Activated CD8-positive, alpha-beta memory T cell treated with anti-CD3 and anti-CD28 coated beads, Interleukin-2, amount 50 U/mL, for 1 hour (primary cell): Measurements from ENCODE around the gene HAUS1.
"Not testable (repeated sequence)": the region's sequence is repeated elsewhere in the genome, so short reads cannot be mapped to it uniquely, and the experiment has no call there.

Experiments used
- DNase-seq: peaks from one replicate; pipeline ENCODE4 v3.0.0-alpha.2; 2020; ENCODE audit errors: extremely low read depth

Gene HAUS1

DNA sequence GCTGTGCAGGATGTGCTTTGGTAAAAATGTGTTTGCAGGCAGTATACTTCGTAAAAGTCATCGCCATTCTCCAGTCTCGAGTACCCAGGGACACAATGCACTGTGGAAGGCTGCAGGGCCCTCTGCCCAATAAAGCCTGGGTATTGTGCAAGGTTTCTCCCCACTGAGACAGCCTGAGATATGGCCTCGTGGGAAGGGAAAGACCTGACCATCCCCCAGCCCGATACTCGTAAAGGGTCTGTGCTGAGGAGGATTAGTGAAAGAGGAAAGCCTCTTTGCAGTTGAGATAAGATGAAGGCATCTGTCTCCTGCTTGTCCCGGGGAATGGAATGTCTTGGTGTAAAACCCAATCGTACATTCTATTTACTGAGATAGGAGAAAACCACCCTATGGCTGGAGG, 15.7 kb upstream of the HAUS1 start:
- not testable (repeated sequence) for DNase-seq

- no peak for DNase-seq
Measured at GRCh38 chr18:46095532-46095931, 8.7 kb upstream of the HAUS1 start.

GRCh38 chr18:46096651-46097300, 7.4 kb upstream of the HAUS1 start:
- DNase-seq = no peak

- DNase-seq = no peak
Measured at GRCh38 chr18:46097431-46097800, 6.8 kb upstream of the HAUS1 start.

- peak; percentile 69 for DNase-seq
Measured at GRCh38 chr18:46097801-46098615, 6.2 kb upstream of the HAUS1 start, which contains the start of gene ATP5F1A. TSS of gene ATP5F1A (minus strand) at chr18:46098296. CDS start at chr18:46098231, 65 bp downstream.

- DNase-seq = no peak
Measured at GRCh38 chr18:46098616-46098933, 5.6 kb upstream of the HAUS1 start.

GRCh38 chr18:46099463-46099862, 4.7 kb upstream of the HAUS1 start:
- DNase-seq = no peak

DNA sequence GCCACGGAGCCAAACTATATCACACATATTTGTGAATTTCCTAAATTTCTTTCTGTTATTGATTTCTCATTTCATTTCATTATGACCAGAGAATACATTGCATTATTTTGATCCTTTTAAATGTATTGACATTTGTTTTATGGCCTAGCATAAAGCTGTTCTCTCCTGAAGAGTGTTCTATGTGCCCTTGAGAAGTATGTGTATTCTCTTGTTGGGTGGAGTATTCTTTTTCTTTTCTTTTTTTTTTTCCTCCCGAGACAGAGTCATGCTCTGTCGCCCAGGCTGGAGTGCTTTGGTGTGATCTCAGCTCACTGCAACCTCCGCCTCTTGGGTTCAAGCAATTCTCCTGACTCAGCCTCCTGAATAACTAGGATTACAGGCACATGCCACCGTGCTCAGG, 5.2 kb downstream of the HAUS1 start:
- no peak for DNase-seq

DNA sequence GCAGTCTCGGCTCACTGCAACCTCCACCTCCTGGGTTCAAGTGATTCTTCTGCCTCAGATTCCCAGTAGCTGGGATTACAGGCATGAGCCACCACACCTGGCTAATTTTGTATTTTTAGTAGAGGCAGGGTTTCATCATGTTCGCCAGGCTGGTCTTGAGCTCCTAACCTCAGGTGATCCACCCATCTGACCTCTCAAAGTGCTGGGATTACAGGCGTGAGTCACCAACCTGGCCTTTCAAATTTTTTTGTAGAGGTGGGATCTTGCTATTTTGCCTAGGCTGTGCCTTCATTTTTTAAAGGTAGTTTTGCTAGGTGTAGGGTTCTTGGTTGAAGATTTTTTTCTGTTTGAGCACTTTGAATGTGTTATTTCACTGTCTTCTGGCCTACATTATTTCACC, 6.2 kb downstream of the HAUS1 start:
- no peak for DNase-seq

DNA sequence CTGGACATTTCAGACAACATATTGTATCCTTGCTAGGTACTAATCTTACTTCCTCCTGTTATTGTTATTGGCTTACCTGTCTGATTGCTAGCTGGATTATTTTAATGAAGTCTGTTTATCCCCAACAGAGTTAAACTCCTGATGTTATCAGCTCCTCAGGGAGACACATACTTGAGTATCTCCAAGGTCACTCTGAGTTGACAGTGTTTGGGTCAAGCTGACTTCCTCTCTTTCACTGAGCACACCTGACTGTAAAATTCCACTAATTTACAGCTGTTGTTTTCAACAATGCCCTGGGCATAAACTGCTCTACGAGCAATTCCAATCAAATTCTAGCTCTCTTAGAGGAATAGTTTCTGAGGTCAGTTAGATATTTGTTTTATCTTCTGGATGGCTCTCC, 9.6 kb downstream of the HAUS1 start:
- DNase-seq = no peak

GRCh38 chr18:46126625-46127024, 22.4 kb downstream of the HAUS1 start:
- DNase-seq = not testable (repeated sequence)

DNA sequence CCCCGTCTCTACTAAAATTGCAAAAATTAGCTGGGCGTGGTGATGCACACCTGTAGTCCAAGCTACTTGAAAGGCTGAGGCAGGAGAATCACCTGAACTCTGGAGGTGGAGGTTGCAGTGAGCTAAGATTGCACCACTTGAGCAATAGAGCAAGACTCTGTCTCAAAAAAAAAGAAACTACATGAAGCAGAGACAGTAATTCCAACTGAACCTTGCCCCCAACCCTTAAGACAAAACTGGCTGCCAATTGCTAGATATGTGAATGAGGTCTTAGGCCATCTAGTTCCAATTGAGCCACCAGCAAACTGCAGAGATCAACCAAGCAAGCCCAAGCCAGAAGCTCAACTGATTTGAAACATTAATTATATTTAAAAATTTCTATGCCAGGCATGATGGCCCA, 25.9 kb downstream of the HAUS1 start:
- DNase-seq = no peak

DNA sequence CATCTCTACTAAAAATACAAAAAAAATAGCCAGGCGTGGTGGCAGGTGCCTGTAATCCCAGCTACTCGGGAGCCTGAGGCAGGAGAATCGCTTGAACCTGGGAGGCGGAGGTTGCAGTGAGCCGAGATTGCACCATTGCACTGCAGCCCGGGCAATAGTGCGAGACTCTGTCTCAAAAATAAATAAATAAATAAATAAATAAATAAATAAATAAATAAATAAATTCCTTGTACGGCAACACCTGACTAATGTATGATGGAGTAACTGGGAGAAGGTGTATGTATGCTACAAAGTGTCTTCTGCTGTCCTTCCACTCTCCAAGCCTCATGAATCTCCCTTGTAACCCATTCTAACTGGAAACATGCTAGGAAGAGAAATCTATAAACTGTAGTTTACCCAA, 26.4 kb downstream of the HAUS1 start:
- DNase-seq = not testable (repeated sequence)

GRCh38 chr18:46133534-46133933, 29.3 kb downstream of the HAUS1 start:
- no peak for DNase-seq

GRCh38 chr18:46134920-46135675, 30.9 kb downstream of the HAUS1 start:
- DNase-seq = no peak

- no peak for DNase-seq
Measured at GRCh38 chr18:46140173-46140572, 36.0 kb downstream of the HAUS1 start.

DNA sequence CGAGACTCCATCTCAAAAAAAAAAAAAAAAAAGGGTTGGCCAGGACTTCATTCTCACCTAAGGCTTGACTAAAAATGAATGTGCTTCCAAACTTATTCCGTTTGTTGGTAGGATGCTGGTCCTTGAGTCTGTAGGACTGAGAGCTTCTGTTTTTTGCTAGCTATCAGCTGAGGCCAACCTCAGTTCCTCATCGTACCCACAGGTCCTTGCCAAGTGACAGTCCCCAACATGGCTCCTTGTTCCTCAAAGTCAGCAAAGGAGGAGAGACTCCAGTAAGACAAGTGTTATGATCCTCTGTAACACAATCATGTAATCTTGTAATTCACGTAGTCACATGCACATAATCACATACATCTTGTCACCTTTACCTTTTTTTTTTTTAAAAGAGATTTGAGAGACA, 37.0 kb downstream of the HAUS1 start:
- DNase-seq = no peak

DNA sequence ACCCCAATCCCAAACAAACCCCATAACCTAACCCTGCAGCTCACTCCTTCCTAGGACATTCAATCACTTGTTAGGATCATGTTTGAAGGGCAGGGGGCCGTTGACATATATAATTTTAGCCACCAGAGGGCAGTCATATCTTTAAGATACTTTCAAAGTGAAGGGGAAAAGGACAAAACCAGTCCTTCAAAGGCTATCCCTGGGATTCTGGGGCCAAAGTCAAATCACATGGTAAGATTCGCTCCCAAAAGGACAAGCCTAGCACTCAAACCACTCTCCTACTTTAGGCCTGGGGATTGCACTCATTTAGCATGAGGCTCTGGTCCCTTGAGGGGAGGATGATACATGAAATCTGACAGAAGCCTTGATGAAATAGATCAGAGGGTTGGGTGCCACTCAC, 44.6 kb downstream of the HAUS1 start:
- no peak for DNase-seq

DNA sequence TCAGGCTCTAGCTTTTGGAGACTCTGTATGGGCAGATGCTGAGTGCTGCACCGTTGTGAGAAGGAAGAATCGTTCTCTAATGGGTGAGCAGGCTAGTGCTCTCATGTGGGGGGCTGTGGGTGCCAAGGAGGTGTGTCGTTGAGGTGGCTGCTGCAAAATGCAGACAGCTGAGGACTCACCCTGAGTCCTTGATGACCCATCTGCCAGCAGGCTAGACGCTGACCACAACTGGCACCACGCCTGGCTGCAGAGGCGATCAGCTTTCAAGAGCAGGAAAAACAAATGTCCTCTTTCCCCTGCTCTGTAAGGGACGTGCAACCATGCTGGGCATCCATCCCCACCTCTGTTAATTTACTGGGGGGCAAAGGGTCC, 48.2 kb downstream of the HAUS1 start:
- no peak for DNase-seq

DNA sequence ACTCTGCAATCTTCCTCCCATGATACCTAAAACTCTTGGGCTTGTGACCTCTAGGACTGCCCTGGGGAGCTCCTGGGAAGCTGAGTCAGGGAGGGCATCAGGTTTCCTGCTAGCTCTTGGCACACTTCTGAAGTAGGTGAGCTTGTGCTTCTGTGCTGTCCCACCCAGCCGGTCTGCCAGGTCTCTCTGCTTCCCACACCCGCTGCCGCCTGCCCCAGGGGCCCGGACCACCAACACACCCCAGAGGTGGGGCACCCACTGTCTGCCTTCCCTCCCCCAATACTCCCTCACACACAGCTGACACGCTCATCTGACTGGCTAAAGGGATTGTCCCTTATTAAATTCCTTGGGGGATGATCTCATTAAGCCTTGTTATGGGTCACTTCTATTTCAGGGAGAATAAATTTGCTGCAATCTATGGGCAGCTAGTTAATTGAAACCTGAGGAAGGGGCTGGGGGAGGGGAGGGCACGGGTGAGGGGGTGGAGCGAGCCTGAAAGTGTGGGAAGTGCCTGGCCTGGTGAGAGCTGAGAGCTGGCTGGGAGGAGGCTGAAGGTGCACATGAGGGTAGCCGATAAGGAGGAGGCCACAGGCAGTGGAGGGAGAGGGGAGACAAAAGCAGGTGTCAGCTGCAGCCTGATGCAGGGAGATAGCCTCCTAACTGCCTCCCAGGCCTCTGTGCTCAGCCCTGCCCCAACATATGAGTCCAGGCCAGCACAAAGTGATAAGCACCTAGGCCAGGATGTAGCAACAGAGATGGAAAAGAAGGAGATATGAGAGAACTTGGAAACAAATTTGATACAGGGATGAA, 48.8 kb downstream of the HAUS1 start:
- no peak for DNase-seq

GRCh38 chr18:46155641-46156051, 51.5 kb downstream of the HAUS1 start:
- no peak for DNase-seq

DNA sequence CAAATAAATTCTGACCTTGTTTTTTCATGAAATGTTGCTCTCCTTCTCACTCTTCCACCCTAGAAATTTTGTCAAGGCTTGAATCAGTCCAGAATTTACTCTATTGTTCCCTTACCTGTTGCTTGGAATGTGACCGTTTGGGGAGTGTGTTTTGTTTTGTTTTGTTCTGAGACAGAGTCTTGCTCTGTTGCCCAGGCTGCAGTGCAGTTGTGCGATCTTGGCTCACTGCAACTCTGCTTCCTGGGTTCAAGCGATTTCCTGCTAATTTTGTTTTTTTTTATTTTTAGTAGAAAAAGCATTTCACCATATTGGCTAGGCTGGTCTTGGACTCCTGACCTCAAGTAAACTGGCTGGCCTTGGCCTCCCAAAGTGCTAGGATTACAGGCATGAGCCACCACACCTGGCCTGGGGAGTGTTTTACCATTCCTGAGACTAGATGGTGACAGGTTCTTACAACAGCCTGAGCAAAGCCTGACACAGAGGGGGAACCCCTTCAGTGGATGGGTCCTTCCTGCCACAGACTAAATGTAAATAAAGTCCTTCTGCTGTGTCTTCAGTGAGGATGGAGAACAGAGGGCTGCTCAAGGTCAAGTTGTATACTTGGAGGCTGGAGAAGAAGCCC, 52.0 kb downstream of the HAUS1 start:
- no peak for DNase-seq
